ENCODE measurements around the gene DYNC1I1.

DYNC1I1 gene

GRCh38 chr7:96075510-96076349 is 303.4 kb downstream of the DYNC1I1 start:
- peak; percentile 85 for TF ChIP-seq CTCF (IDR thresholded peaks at IDR 0.05; ENCODE audit: insufficient read depth, low read length, poor library complexity, severe bottlenecking)
- Histone ChIP-seq H3K27me3 (replicated peaks; ENCODE audit: control insufficient read depth, insufficient read depth, low read length) (no peaks in the 10 kb centered on the region), H3K4me3 (replicated peaks; ENCODE audit: low read depth, low read length) (peak overlapping the region; percentile 46), H3K36me3 (ENCODE audit: control insufficient read depth, insufficient read depth, low read length) (no peaks in the 10 kb centered on the region)
- DNase-seq (ENCODE audit: extremely low read depth, insufficient read length), result peak; percentile 23

- Histone ChIP-seq H3K4me3 (replicated peaks; ENCODE audit: low read depth, low read length) (peak overlapping the region; percentile 46), H3K36me3 (ENCODE audit: control insufficient read depth, insufficient read depth, low read length) (no peaks in the 10 kb centered on the region), H3K27me3 (replicated peaks; ENCODE audit: control insufficient read depth, insufficient read depth, low read length) (no peaks in the 10 kb centered on the region)
- no peak for TF ChIP-seq CTCF (IDR thresholded peaks at IDR 0.05; ENCODE audit: insufficient read depth, low read length, poor library complexity, severe bottlenecking)
- no peak for DNase-seq (ENCODE audit: extremely low read depth, insufficient read length)
Observed at GRCh38 chr7:96076350-96076707, 304.0 kb downstream of the DYNC1I1 start.

- Histone ChIP-seq H3K27me3 (replicated peaks; ENCODE audit: control insufficient read depth, insufficient read depth, low read length) (no peaks in the 10 kb centered on the region; the same call in 1 of the 2 replicates), H3K4me3 (replicated peaks; ENCODE audit: low read depth, low read length) (no peak overlapping the region), H3K36me3 (ENCODE audit: control insufficient read depth, insufficient read depth, low read length) (no peaks in the 10 kb centered on the region)
- no peak for DNase-seq (ENCODE audit: extremely low read depth, insufficient read length)
- TF ChIP-seq CTCF (IDR thresholded peaks at IDR 0.05; ENCODE audit: insufficient read depth, low read length, poor library complexity, severe bottlenecking), result no peak
Observed at GRCh38 chr7:96080027-96080426, 307.7 kb downstream of the DYNC1I1 start.

- TF ChIP-seq CTCF (IDR thresholded peaks at IDR 0.05; ENCODE audit: insufficient read depth, low read length, poor library complexity, severe bottlenecking), result no peak
- no peaks in the 10 kb centered on the region for H3K36me3 ChIP-seq (ENCODE audit: control insufficient read depth, insufficient read depth, low read length)
- DNase-seq (ENCODE audit: extremely low read depth, insufficient read length), result no peak
- no peak overlapping the region for H3K4me3 ChIP-seq (replicated peaks; ENCODE audit: low read depth, low read length)
- no peaks in the 10 kb centered on the region; the same call in 1 of the 2 replicates for H3K27me3 ChIP-seq (replicated peaks; ENCODE audit: control insufficient read depth, insufficient read depth, low read length)
Observed at GRCh38 chr7:96084881-96085553, 312.7 kb downstream of the DYNC1I1 start.

- no peaks in the 10 kb centered on the region; the same call in 1 of the 2 replicates for H3K27me3 ChIP-seq (replicated peaks; ENCODE audit: control insufficient read depth, insufficient read depth, low read length)
- no peak overlapping the region for H3K4me3 ChIP-seq (replicated peaks; ENCODE audit: low read depth, low read length)
- TF ChIP-seq CTCF (IDR thresholded peaks at IDR 0.05; ENCODE audit: insufficient read depth, low read length, poor library complexity, severe bottlenecking), result no peak
- no peak for DNase-seq (ENCODE audit: extremely low read depth, insufficient read length)
- H3K36me3 ChIP-seq (ENCODE audit: control insufficient read depth, insufficient read depth, low read length), result no peaks in the 10 kb centered on the region
Observed at GRCh38 chr7:96085953-96086352, 313.6 kb downstream of the DYNC1I1 start.

All from GM06990 (cell line).